Fibroblast of the aortic adventitia (primary cell): ENCODE results near the gene SEC24D. TPM values are rescaled to one million over a fixed set of nuclear protein-coding genes. Genes with fewer than 3 reads are reported as not detected.

Experiments
- DNase-seq: peaks from one replicate; pipeline ENCODE4 v3.0.0-alpha.2; 2010; ENCODE audit warnings: low read depth
- H3K4me3 ChIP-seq: 2 replicates; pipeline ENCODE4 v1.5.1; 2011; ENCODE audit warnings: low read depth, mild to moderate bottlenecking, control low read depth, low read length, moderate library complexity
- CTCF ChIP-seq: IDR thresholded peaks from 2 replicates; pipeline ENCODE4 v1.5.1; 2011; ENCODE audit warnings: mild to moderate bottlenecking, low read length, control low read depth, inconsistent platforms; ENCODE audit not compliant: insufficient read depth
- total RNA-seq: library from RNA; depleted of rRNA; stranded (reverse); fragments of >200 nt; gene quantifications from 2 replicates; pipeline ENCODE4 v1.2.3, GENCODE V29; 2012; ENCODE audit warnings: low replicate concordance

The SEC24D gene
- total RNA-seq, 1 donor: 149 TPM

GRCh38 chr4:118769161-118769560 is 66.8 kb downstream of the SEC24D start:
- TF ChIP-seq CTCF: no peak
- H3K4me3 ChIP-seq: no peak overlapping the region
- DNase-seq: no peak

GRCh38 chr4:118767109-118767508 is 68.8 kb downstream of the SEC24D start:
- no peak for TF ChIP-seq CTCF
- DNase-seq: no peak
- no peak overlapping the region for H3K4me3 ChIP-seq

GRCh38 chr4:118765399-118765798 is 70.5 kb downstream of the SEC24D start:
- TF ChIP-seq CTCF: no peak
- peak; percentile 99 for DNase-seq
- H3K4me3 ChIP-seq: no peak overlapping the region

GRCh38 chr4:118762730-118763477 is 73.0 kb downstream of the SEC24D start:
- H3K4me3 ChIP-seq: no peak overlapping the region
- peak; percentile 83 for DNase-seq
- no peak for TF ChIP-seq CTCF

- DNase-seq: no peak
- H3K4me3 ChIP-seq: no peak overlapping the region
- no peak for TF ChIP-seq CTCF
Measured at GRCh38 chr4:118762155-118762554, 73.8 kb downstream of the SEC24D start.

GRCh38 chr4:118761397-118762016 is 74.4 kb downstream of the SEC24D start:
- no peak overlapping the region for H3K4me3 ChIP-seq
- TF ChIP-seq CTCF: no peak
- peak; percentile 61 for DNase-seq
